COLO829 (cell line): ENCODE measurements around the gene CDKL4.
"Not testable (repeated sequence)": the region's sequence is repeated elsewhere in the genome, so short reads cannot be mapped to it uniquely, and the experiment has no call there.

ENCODE experiments used
- DNase-seq: peaks from one replicate; pipeline ENCODE4 v3.0.0; 2012; ENCODE audit warnings: low spot score

CDKL4 gene

GRCh38 chr2:39142904-39143605, 100.7 kb downstream of the CDKL4 start:
- DNase-seq, result no peak

DNA sequence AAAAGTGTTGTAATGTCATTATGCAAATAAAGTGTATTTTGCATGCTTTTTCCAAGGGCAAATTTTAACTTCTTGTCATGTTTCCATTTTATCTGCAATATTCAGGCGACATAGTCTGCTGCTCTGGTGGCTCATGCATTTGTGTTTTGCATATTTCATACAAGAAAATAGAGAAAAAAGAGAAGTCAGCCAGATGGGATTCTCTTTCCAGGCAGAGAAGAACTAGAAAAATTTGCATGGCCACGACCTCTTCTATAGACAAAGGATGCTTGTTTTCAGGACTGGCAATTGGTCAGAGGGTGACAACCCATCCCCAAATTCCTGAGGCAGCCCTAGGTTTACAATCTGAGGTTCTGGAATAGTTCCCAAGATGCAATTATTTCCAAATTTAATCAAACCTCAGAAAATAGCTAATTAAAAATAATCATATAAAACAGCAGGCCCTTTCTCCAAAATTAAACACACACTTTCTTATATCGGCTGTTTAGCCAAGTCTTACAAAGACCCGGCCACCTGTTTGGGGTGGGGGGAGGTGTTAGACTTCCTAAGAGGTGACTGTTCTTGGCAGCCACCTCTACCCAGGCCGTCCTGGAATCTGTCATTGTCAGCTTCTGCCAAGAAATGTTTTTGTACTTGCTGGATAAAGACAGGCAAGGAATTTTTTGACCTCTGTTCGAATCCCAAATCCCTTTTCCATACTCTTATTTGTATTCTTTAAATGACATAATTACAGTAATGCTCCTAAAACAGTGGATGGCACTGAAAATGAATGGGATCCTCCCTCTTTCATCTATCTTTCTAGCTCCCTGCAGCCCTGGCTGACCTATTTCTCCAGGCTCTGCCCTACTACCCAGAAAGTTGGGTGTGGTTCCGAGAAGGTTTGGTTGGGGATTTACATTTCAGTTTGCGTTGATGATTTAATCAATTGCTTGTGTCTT, 102.2 kb downstream of the CDKL4 start:
- DNase-seq, result no peak

GRCh38 chr2:39140948-39141333, 102.8 kb downstream of the CDKL4 start:
- not testable (repeated sequence) for DNase-seq

DNA sequence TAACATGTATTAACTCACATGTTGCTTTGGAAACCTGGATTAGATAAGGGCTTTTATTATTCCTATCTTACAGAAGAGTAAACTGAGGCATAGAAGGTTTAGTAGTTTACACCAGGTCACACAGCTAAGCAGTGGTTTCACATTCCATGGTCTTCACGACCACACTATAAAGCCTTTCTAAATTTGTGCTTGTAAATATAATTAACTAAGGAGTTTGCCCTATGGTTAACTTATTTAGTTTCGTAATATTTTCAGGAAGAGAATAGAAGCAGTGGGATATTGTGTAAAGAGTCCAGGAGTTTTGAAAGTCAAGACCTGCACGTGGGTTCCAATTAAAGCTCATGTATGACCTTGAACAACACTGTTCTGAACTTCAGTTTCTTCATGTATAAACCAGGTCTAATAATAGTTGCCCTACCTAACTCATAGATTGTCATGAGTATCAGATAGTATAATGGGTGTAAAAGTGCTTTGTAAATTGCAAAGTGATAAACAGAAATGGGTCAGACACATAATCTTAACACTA, 103.4 kb downstream of the CDKL4 start:
- no peak for DNase-seq

DNA sequence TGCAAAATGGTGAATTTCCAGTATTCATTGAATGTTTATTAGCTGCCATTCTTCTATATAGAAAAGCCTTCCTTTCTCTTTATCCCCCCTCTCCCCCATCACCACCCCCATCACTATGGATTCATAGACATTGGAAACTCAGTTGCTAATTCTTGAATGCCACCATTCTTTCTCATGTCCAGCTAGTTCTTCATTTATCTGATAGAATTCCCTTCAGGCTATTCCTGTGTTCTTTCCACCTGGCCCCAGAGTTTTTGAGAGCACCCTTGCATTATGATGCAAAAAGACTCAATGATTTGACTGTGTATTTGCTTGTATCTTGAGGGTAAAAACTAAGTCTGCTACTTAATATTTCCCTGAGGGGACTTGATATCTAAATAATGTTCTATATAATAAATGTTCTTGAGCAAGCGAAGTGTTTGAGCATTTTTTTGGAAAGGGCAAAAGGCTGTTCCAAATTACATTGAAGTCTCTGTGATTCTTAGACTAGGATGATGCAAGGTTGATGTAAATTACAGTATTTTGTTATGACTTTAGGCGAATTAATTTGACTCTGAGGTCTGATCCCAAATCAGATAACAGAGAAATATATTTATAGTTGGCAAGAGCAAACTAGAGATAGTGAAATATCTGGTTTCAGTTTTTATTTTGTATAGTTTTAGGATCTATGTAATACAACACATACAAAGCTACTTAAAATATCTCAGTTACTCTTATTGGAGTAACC, 104.1 kb downstream of the CDKL4 start:
- no peak for DNase-seq

GRCh38 chr2:39138837-39139211, 104.9 kb downstream of the CDKL4 start:
- DNase-seq, result no peak

- not testable (repeated sequence) for DNase-seq
Measured at GRCh38 chr2:39138187-39138836, 105.5 kb downstream of the CDKL4 start.

GRCh38 chr2:39136799-39137198, 107.0 kb downstream of the CDKL4 start:
- DNase-seq, result no peak

DNA sequence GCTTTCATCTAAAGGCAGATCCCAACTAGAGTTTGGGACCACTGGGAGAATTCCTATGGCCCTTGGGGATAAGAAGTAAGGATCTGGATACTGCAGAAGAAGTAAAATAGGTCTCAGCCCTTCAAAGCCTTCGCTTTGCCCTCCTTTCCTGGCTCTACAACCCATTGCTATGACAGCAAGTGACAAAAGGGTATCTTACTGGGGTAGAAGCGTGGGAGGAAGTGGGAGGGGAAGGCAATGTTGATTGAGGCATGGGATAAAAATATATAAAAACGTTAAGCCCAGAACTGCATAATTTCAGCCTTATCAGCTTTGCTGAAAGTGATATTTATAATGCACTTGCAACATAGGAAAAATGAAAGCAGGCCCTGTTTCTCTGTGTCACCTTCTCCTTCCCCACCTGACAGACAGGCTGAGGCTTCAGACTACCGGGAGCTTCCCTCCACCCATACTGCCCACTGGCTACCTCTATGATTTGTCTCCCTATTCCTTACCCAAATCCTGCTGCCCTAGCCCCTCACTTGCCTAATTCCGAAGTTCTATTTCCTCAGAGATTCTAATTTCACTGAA, 108.0 kb downstream of the CDKL4 start:
- DNase-seq, result no peak

- no peak for DNase-seq
Measured at GRCh38 chr2:39133215-39133851, 110.4 kb downstream of the CDKL4 start.

- DNase-seq, result no peak
Measured at GRCh38 chr2:39128919-39129391, 114.8 kb downstream of the CDKL4 start.

GRCh38 chr2:39127973-39128372, 115.8 kb downstream of the CDKL4 start:
- DNase-seq, result no peak
